B cell (primary cell): Measurements from ENCODE around the gene ALDH1A2. TPM values are rescaled to one million over a fixed set of nuclear protein-coding genes. Genes with fewer than 3 reads are reported as not detected.

Experiments
- ATAC-seq: fragments of 200-7000 bp; cut with Tn5 transposase; one replicate; pipeline ENCODE4 v1.10.0; 2021; ENCODE audit warnings: low read depth, mild to moderate bottlenecking, moderate number of reproducible peaks, moderate library complexity
- CTCF ChIA-PET: fragments of 350-600 bp; sonication (Branson Sonifier 250); formaldehyde crosslinking; loops from one replicate; lab custom pipeline; 2021; ENCODE audit warnings: antibody characterized with exemption, inconsistent platforms; lab: Charles Lee
- POLR2A ChIA-PET: fragments of 350-600 bp; sonication (Branson Sonifier 250); formaldehyde crosslinking; loops from one replicate; lab custom pipeline; 2021; ENCODE audit warnings: antibody characterized with exemption; lab: Charles Lee
- DNase-seq: peaks from one replicate; pipeline ENCODE4 v3.0.0; 2013
- H2AFZ ChIP-seq: 2 replicates; pipeline ENCODE4 v1.6.1; 2012; ENCODE audit warnings: mild to moderate bottlenecking, low read depth, low read length; ENCODE audit not compliant: insufficient read depth, poor library complexity, severe bottlenecking
- H3K27ac ChIP-seq, 2 donors: 1 replicate in 1 of 2; 2 replicates in 1 of 2; pipeline ENCODE4 v1.5.1; 2012 to 2013; ENCODE audit warnings: low read length in 2 of 2, mild to moderate bottlenecking in 2 of 2, moderate library complexity in 1 of 2
- H3K27me3 ChIP-seq, 4 experiments: fragments of 200-600 bp in 1 of 4; sonication (generic) in 1 of 4; replicated peaks in 1 of 4; 1 replicate in 2 of 4; 2 replicates in 2 of 4; pipeline versions ENCODE4 v1.6.1 to v1.7.0; 2013 to 2016; ENCODE audit warnings: low read length in 3 of 4, mild to moderate bottlenecking in 2 of 4, mixed read lengths in 1 of 4, moderate library complexity in 1 of 4; ENCODE audit not compliant: insufficient read depth in 4 of 4, control insufficient read depth in 3 of 4; ENCODE audit errors: control extremely low read depth in 1 of 4
- H3K36me3 ChIP-seq, 2 experiments: replicated peaks in 1 of 2; 1 replicate in 1 of 2; 2 replicates in 1 of 2; pipeline versions ENCODE4 v1.6.1 to v1.7.1; 2013; ENCODE audit warnings: low read length in 1 of 2; ENCODE audit not compliant: insufficient read depth in 2 of 2, control insufficient read depth in 1 of 2; ENCODE audit errors: control extremely low read depth in 1 of 2, extremely low read depth in 1 of 2
- H3K4me1 ChIP-seq, 2 donors: fragments of 200-600 bp in 1 of 2; sonication (generic) in 1 of 2; 1 replicate in 1 of 2; 2 replicates in 1 of 2; pipeline versions ENCODE4 v1.5.1 to v1.6.1; 2013 to 2017; ENCODE audit warnings: low read length in 2 of 2; ENCODE audit not compliant: control insufficient read depth in 2 of 2, insufficient read depth in 2 of 2
- H3K4me2 ChIP-seq: replicated peaks from 2 replicates; pipeline ENCODE3; 2012; ENCODE audit warnings: mild to moderate bottlenecking, low read depth, low read length; ENCODE audit not compliant: poor library complexity, severe bottlenecking
- H3K4me3 ChIP-seq, 5 experiments: fragments of 200-600 bp in 1 of 5; sonication (generic) in 1 of 5; 1 replicate in 3 of 5; 2 replicates in 2 of 5; pipeline versions ENCODE4 v1.5.1 to v1.7.0; 2011 to 2016; ENCODE audit warnings: low read length in 4 of 5, mild to moderate bottlenecking in 4 of 5, low read depth in 2 of 5, control low read depth in 1 of 5, moderate library complexity in 1 of 5; ENCODE audit not compliant: insufficient read depth in 1 of 5; ENCODE audit errors: control extremely low read depth in 1 of 5, extremely low read depth in 1 of 5
- H3K79me2 ChIP-seq: fragments of 200-600 bp; sonication (generic); one replicate; pipeline ENCODE4 v1.6.0; 2016; ENCODE audit warnings: low read length; ENCODE audit not compliant: control insufficient read depth, insufficient read depth
- H3K9ac ChIP-seq: fragments of 200-600 bp; sonication (generic); 2 replicates; pipeline ENCODE4 v1.6.1; 2017; ENCODE audit warnings: mild to moderate bottlenecking, low read length, moderate library complexity
- H3K9me3 ChIP-seq, 3 donors: one replicate each; pipeline versions ENCODE4 v1.6.1 to v1.7.1; 2013; ENCODE audit warnings: low read length in 2 of 3; ENCODE audit not compliant: control insufficient read depth in 2 of 3, insufficient read depth in 1 of 3; ENCODE audit errors: control extremely low read depth in 1 of 3
- H4K20me1 ChIP-seq: 2 replicates; pipeline ENCODE4 v1.6.0; 2012; ENCODE audit warnings: mild to moderate bottlenecking, low read length; ENCODE audit not compliant: insufficient read depth, control insufficient read depth, poor library complexity, severe bottlenecking
- H3K27ac Mint-ChIP-seq: one replicate; pipeline ENCODE4 v1.8.0; 2021; ENCODE audit warnings: mixed read lengths
- H3K27me3 Mint-ChIP-seq: one replicate; pipeline ENCODE4 v1.8.0; 2021; ENCODE audit warnings: mixed read lengths
- H3K4me1 Mint-ChIP-seq: one replicate; pipeline ENCODE4 v1.8.0; 2021; ENCODE audit warnings: mixed read lengths
- H3K4me3 Mint-ChIP-seq: one replicate; pipeline ENCODE4 v1.8.0; 2021; ENCODE audit warnings: mixed read lengths
- H3K9me3 Mint-ChIP-seq: one replicate; pipeline ENCODE4 v1.8.0; 2022; ENCODE audit warnings: mixed read lengths; ENCODE audit not compliant: insufficient read depth
- CTCF ChIP-seq: fragments of 200-600 bp; IDR thresholded peaks from one replicate; pipeline ENCODE4 v1.8.0; 2022; ENCODE audit warnings: antibody characterized with exemption, mild to moderate bottlenecking
- EZH2 ChIP-seq: IDR thresholded peaks from 2 replicates; pipeline ENCODE4 v1.6.1; 2012; ENCODE audit warnings: borderline replicate concordance, low read depth, mild to moderate bottlenecking, moderate library complexity, low read length; ENCODE audit not compliant: insufficient read depth, poor library complexity, severe bottlenecking
- WGBS: methylation state at CpG from one replicate; pipeline ENCODE4 v1.1.5; 2013; ENCODE audit warnings: missing lambda C conversion rate; ENCODE audit not compliant: insufficient coverage; 5-methylcytosine and 5-hydroxymethylcytosine counted together
- intact Hi-C: fragments of 100-400 bp; cut with micrococcal nuclease; formaldehyde crosslinking; loops from one replicate; pipeline ENCODE4 v1.10.0; 2022
- polyA plus RNA-seq: library from polyadenylated mRNA; depleted of rRNA; stranded (reverse); fragments of >200 nt; gene quantifications from 2 replicates; pipeline ENCODE4 v1.2.3, GENCODE V29; 2012
- total RNA-seq, 2 donors: library from RNA; stranded (reverse); fragments of 120-200 nt in 1 of 2; gene quantifications; 1 replicate in 1 of 2; 2 replicates in 1 of 2; pipeline versions ENCODE4 v1.2.3 to v1.2.4, GENCODE V29; 2013 to 2022

Gene ALDH1A2
- total and polyA plus RNA-seq, 2 donors (not counting 1 experiment from before 2014, with no cell fraction given), result not detected

DNA sequence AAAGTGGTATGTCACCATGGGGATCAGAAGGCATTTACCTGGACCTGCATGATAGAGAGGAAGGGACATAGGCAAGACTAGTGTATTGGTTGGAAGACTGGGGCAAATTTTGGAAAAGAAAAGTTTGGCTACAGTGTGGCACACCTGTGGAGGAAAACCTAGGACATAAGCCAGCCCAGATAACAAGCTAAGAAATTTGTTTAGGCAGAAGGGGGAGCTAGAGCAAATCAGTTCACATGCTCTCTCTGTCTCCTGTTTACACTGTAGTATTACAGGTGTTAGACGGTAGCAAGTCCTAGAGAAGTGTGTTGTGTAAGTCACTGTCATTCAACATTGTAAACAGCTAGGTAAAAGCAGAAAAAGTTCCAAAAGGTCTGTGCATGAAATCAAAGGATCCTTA, 11.9 kb upstream of the ALDH1A2 start:
- Histone ChIP-seq H3K27me3 (peaks cover 0 to 9% (median 2%) of the 10 kb centered on the region in 4 experiments), H3K4me1 (no peaks in the 10 kb centered on the region), H2AFZ (no peak overlapping the region), H3K36me3 (no peaks in the 10 kb centered on the region), H4K20me1 (no peaks in the 10 kb centered on the region), H3K9me3 (no peaks in the 10 kb centered on the region), H3K4me3 (no peak overlapping the region), H3K79me2 (no peaks in the 10 kb centered on the region), H3K4me2 (no peak overlapping the region), H3K9ac (no peak overlapping the region), H3K27ac (no peak overlapping the region)
- no peak overlapping the region for H3K27ac Mint-ChIP-seq
- WGBS, result no CpG with 5 or more reads among the region's 1 CpG
- TF ChIP-seq EZH2 (no peak), CTCF (no peak)
- peaks cover 38% of the 10 kb centered on the region for H3K27me3 Mint-ChIP-seq
- DNase-seq (no peak), ATAC-seq (no peak)
- POLR2A ChIA-PET, result no interaction called here
- no peaks in the 10 kb centered on the region for H3K4me1 Mint-ChIP-seq
- no peaks in the 10 kb centered on the region for H3K9me3 Mint-ChIP-seq
- no peak overlapping the region for H3K4me3 Mint-ChIP-seq
- CTCF ChIA-PET, result interaction anchor here (1.1 kb wide), 1 partner anchor 9 kb away, joined by 3 read pairs; no protein-coding TSS in a partner anchor
- intact Hi-C loops, result no loop called here

- Histone ChIP-seq H4K20me1 (no peaks in the 10 kb centered on the region), H3K79me2 (no peaks in the 10 kb centered on the region), H3K4me3 (no peak overlapping the region), H3K27ac (no peak overlapping the region), H2AFZ (no peak overlapping the region), H3K9me3 (no peaks in the 10 kb centered on the region), H3K27me3 (peaks cover 0 to 10% (median 7%) of the 10 kb centered on the region in 4 experiments), H3K4me1 (no peaks in the 10 kb centered on the region), H3K9ac (no peak overlapping the region), H3K4me2 (no peak overlapping the region), H3K36me3 (no peaks in the 10 kb centered on the region)
- Mint-ChIP-seq H3K4me3 (no peak overlapping the region), H3K27ac (no peak overlapping the region), H3K4me1 (no peaks in the 10 kb centered on the region), H3K9me3 (no peaks in the 10 kb centered on the region), H3K27me3 (peaks cover 49% of the 10 kb centered on the region)
- POLR2A ChIA-PET, result no interaction called here
- no peak for ATAC-seq
- no peak for TF ChIP-seq CTCF
- TF ChIP-seq EZH2, result no peak
- DNase-seq, result no peak
- CTCF ChIA-PET, result no interaction called here
- intact Hi-C loops, result no loop called here
- WGBS, result 80% methylated on average over 1 of the region's 2 CpGs
These were observed 8.9 kb upstream of the ALDH1A2 start for GRCh38 chr15:58074452-58074851.
